GM12873 (cell line): ENCODE results near the gene PIGK.

ENCODE experiments used
- TF ChIP-seq, protein P1 (sequence below): IDR thresholded peaks from 2 replicates; pipeline ENCODE4 v1.5.1; 2012; ENCODE audit warnings: low read depth, mild to moderate bottlenecking, moderate library complexity, low read length, control low read depth; ENCODE audit not compliant: insufficient read depth; ENCODE audit errors: missing control alignments

PIGK gene

GRCh38 chr1:77095236-77095635 is 124.0 kb downstream of the PIGK start:
- TF ChIP-seq, protein P1, sequence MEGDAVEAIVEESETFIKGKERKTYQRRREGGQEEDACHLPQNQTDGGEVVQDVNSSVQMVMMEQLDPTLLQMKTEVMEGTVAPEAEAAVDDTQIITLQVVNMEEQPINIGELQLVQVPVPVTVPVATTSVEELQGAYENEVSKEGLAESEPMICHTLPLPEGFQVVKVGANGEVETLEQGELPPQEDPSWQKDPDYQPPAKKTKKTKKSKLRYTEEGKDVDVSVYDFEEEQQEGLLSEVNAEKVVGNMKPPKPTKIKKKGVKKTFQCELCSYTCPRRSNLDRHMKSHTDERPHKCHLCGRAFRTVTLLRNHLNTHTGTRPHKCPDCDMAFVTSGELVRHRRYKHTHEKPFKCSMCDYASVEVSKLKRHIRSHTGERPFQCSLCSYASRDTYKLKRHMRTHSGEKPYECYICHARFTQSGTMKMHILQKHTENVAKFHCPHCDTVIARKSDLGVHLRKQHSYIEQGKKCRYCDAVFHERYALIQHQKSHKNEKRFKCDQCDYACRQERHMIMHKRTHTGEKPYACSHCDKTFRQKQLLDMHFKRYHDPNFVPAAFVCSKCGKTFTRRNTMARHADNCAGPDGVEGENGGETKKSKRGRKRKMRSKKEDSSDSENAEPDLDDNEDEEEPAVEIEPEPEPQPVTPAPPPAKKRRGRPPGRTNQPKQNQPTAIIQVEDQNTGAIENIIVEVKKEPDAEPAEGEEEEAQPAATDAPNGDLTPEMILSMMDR = no peak

GRCh38 chr1:77089756-77090155 is 129.5 kb downstream of the PIGK start:
- TF ChIP-seq, protein P1 = no peak

- TF ChIP-seq, protein P1 = no peak
Observed at GRCh38 chr1:77085109-77085508, 134.1 kb downstream of the PIGK start.

DNA sequence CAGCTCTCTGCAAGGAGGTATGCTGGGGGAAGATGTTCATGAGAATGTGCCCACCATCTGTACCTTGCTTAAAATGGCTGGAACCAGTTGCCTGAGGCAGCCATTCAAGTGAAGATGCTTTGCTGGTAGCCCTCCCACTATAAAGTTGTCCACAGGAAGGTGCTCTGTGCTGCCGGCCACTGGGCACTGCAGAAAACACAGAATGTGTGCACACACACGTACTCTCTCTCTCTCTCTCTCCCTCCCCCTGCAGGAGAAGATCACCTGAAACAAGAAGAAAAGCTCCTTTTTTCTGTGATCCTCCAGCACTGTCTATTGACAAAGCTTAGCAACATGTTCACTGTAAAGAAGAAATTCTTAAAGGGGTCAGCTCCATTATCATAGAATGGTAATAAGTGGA is 134.8 kb downstream of the PIGK start:
- TF ChIP-seq, protein P1 = peak; percentile 6

- TF ChIP-seq, protein P1 = no peak
Observed at GRCh38 chr1:77081834-77082233, 137.4 kb downstream of the PIGK start.

DNA sequence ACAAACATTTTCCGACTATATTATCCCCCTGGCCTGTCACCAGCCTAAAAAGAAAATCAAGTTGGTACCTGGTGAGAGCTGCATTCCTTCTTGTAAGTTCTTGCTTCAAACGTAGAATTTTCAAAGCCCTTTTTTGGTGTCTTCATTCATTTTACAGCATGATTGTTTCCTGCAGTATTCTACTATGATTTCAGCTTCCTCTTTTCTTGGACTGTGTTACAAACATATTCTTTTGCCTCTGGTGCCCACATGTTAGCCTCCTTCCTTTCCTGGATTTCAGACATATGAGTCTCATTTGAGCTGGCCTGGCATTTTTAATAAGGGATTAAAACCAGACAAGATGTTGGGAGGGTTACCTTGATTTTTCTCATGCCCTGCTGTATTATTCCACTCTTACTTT is 142.5 kb downstream of the PIGK start:
- TF ChIP-seq, protein P1 = no peak

GRCh38 chr1:77068013-77068412 is 151.2 kb downstream of the PIGK start:
- TF ChIP-seq, protein P1 = no peak

GRCh38 chr1:77065693-77066342 is 153.4 kb downstream of the PIGK start:
- TF ChIP-seq, protein P1 = no peak
